IMR-90 (cell line): ENCODE results near the gene FAM20C. TPM values are rescaled to one million over a fixed set of nuclear protein-coding genes. Genes with fewer than 3 reads are reported as not detected.

Experiments used
- ATAC-seq: fragments of 200-7000 bp; cut with Tn5 transposase; 2 replicates; pipeline ENCODE4 v1.9.1; 2020; ENCODE audit warnings: low read depth, mild to moderate bottlenecking, moderate library complexity
- BruUV-seq: library from RNA; stranded (reverse); fragments of 400-500 nt; replicated peaks from 2 replicates; lab custom pipeline; 2021; lab: Mats Ljungman, UMichigan
- CTCF ChIA-PET: fragments of 300-600 bp; formaldehyde crosslinking; extraction: SDS; loops from one replicate; lab custom pipeline; 2021; ENCODE audit warnings: antibody characterized with exemption; lab: Yijun Ruan, JAX
- POLR2A ChIA-PET: fragments of 300-600 bp; sonication (Branson Sonifier 250); formaldehyde crosslinking; loops from one replicate; lab custom pipeline; 2022; ENCODE audit warnings: antibody characterized with exemption; ENCODE audit not compliant: unreplicated experiment; lab: Charles Lee
- DNase-seq: peaks from one replicate; pipeline ENCODE4 v3.0.0; 2013
- H2AFZ ChIP-seq: replicated peaks from 2 replicates; pipeline ENCODE3; 2013; ENCODE audit warnings: low read length, mild to moderate bottlenecking; ENCODE audit not compliant: poor library complexity
- H2AK5ac ChIP-seq: 2 replicates; pipeline ENCODE4 v1.6.1; 2013; ENCODE audit warnings: low read depth, low read length, inconsistent platforms
- H2AK9ac ChIP-seq: replicated peaks from 2 replicates; pipeline ENCODE3; 2013; ENCODE audit warnings: mild to moderate bottlenecking, low read depth, low read length, moderate library complexity; ENCODE audit not compliant: poor library complexity
- H2BK120ac ChIP-seq: 2 replicates; pipeline ENCODE4 v1.6.1; 2013; ENCODE audit warnings: low read depth, low read length, inconsistent platforms
- H2BK15ac ChIP-seq: 3 replicates; pipeline ENCODE4 v1.6.1; 2013; ENCODE audit warnings: low read depth, low read length, inconsistent platforms
- H2BK20ac ChIP-seq: 2 replicates; pipeline ENCODE4 v1.6.1; 2013; ENCODE audit warnings: low read depth, mild to moderate bottlenecking, inconsistent platforms, low read length, moderate library complexity
- H2BK5ac ChIP-seq: 2 replicates; pipeline ENCODE4 v1.6.1; 2013; ENCODE audit warnings: mild to moderate bottlenecking, low read depth, low read length, inconsistent platforms; ENCODE audit not compliant: poor library complexity, severe bottlenecking
- H3K14ac ChIP-seq: replicated peaks from 2 replicates; pipeline ENCODE4 v1.6.1; 2013; ENCODE audit warnings: low read depth, low read length, inconsistent platforms
- H3K18ac ChIP-seq: 2 replicates; pipeline ENCODE4 v1.6.1; 2013; ENCODE audit warnings: low read depth, low read length, control low read depth
- H3K23ac ChIP-seq: 2 replicates; pipeline ENCODE4 v1.6.1; 2013; ENCODE audit warnings: low read depth, low read length, inconsistent platforms
- H3K27ac ChIP-seq: 2 replicates; pipeline ENCODE4 v1.5.1; 2013; ENCODE audit warnings: mild to moderate bottlenecking, control low read depth, low read length; ENCODE audit not compliant: insufficient read depth
- H3K27me3 ChIP-seq: 2 replicates; pipeline ENCODE4 v1.6.1; 2013; ENCODE audit warnings: low read length; ENCODE audit not compliant: control insufficient read depth, insufficient read depth
- H3K36me3 ChIP-seq: 2 replicates; pipeline ENCODE4 v1.6.1; 2013; ENCODE audit warnings: low read length, mixed read lengths; ENCODE audit not compliant: control insufficient read depth, insufficient read depth
- H3K4ac ChIP-seq: 2 replicates; pipeline ENCODE4 v1.6.1; 2013; ENCODE audit warnings: low read depth, low read length, inconsistent platforms
- H3K4me1 ChIP-seq: 2 replicates; pipeline ENCODE4 v1.6.1; 2013; ENCODE audit warnings: low read length, mixed read lengths; ENCODE audit not compliant: control insufficient read depth, insufficient read depth
- H3K4me2 ChIP-seq: 2 replicates; pipeline ENCODE4 v1.6.1; 2013; ENCODE audit warnings: low read depth, mild to moderate bottlenecking, control low read depth, low read length, moderate library complexity
- H3K4me3 ChIP-seq: 2 replicates; pipeline ENCODE4 v1.5.1; 2013; ENCODE audit warnings: low read depth, mild to moderate bottlenecking, control low read depth, low read length, moderate library complexity; ENCODE audit not compliant: insufficient read depth
- H3K56ac ChIP-seq: 2 replicates; pipeline ENCODE4 v1.6.1; 2013; ENCODE audit warnings: low read length, inconsistent platforms; ENCODE audit not compliant: insufficient read depth; ENCODE audit errors: extremely low read depth
- H3K79me1 ChIP-seq, 2 experiments: 2 replicates each; pipeline ENCODE4 v1.6.1; 2013; ENCODE audit warnings: low read length in 2 of 2, inconsistent platforms in 1 of 2, low read depth in 1 of 2
- H3K9ac ChIP-seq: 2 replicates; pipeline ENCODE4 v1.6.1; 2013; ENCODE audit warnings: low read depth, low read length, control low read depth
- H3K9me1 ChIP-seq: 2 replicates; pipeline ENCODE4 v1.6.1; 2013; ENCODE audit warnings: low read length, inconsistent platforms; ENCODE audit not compliant: insufficient read depth
- H3K9me3 ChIP-seq: 2 replicates; pipeline ENCODE4 v1.6.1; 2013; ENCODE audit warnings: low read length; ENCODE audit not compliant: control insufficient read depth, insufficient read depth
- H4K20me1 ChIP-seq: 2 replicates; pipeline ENCODE4 v1.6.1; 2013; ENCODE audit warnings: low read length, inconsistent platforms; ENCODE audit not compliant: insufficient read depth
- H4K5ac ChIP-seq: 2 replicates; pipeline ENCODE4 v1.6.1; 2013; ENCODE audit warnings: mild to moderate bottlenecking, low read depth, low read length, control low read depth
- H4K8ac ChIP-seq, 2 experiments: 2 replicates each; pipeline ENCODE4 v1.6.1; 2013; ENCODE audit warnings: low read depth in 2 of 2, low read length in 2 of 2, control low read depth in 1 of 2, inconsistent platforms in 1 of 2
- H4K91ac ChIP-seq: 2 replicates; pipeline ENCODE4 v1.6.1; 2013; ENCODE audit warnings: low read depth, low read length, inconsistent platforms; ENCODE audit not compliant: insufficient read depth
- BHLHE40 ChIP-seq: fragments of 150-350 bp; IDR thresholded peaks from 2 replicates; pipeline ENCODE4 v1.6.1; 2016; ENCODE audit warnings: mild to moderate bottlenecking, low read depth, low read length
- CEBPB ChIP-seq: IDR thresholded peaks from 2 replicates; pipeline ENCODE4 v1.6.1; 2012; ENCODE audit warnings: low read depth, low read length, improper control_type of control experiment
- CHD1 ChIP-seq: IDR thresholded peaks from 2 replicates; pipeline ENCODE4 v1.6.1; 2012; ENCODE audit warnings: low read depth, low read length, improper control_type of control experiment
- FOS ChIP-seq: fragments of 150-350 bp; IDR thresholded peaks from 2 replicates; pipeline ENCODE4 v1.6.1; 2016; ENCODE audit warnings: low read depth, low read length
- MAFK ChIP-seq: IDR thresholded peaks from 2 replicates; pipeline ENCODE4 v1.6.1; 2012; ENCODE audit warnings: low read depth, low read length, improper control_type of control experiment
- MAZ ChIP-seq: IDR thresholded peaks from 2 replicates; pipeline ENCODE4 v1.6.1; 2012; ENCODE audit warnings: low read depth, mild to moderate bottlenecking, low read length, improper control_type of control experiment, moderate library complexity, borderline replicate concordance
- MXI1 ChIP-seq: IDR thresholded peaks from 2 replicates; pipeline ENCODE4 v1.6.1; 2012; ENCODE audit warnings: low read depth, mild to moderate bottlenecking, low read length, moderate library complexity, borderline replicate concordance
- NFE2L2 ChIP-seq: fragments of 150-350 bp; IDR thresholded peaks from 2 replicates; pipeline ENCODE4 v1.6.1; 2016; ENCODE audit warnings: low read depth, mild to moderate bottlenecking, low read length
- POLR2A ChIP-seq: IDR thresholded peaks from 2 replicates; pipeline ENCODE4 v1.6.1; 2012; ENCODE audit warnings: mild to moderate bottlenecking, low read depth, low read length
- RCOR1 ChIP-seq: IDR thresholded peaks from 2 replicates; pipeline ENCODE4 v1.6.1; 2012; ENCODE audit warnings: mild to moderate bottlenecking, low read length, improper control_type of control experiment; ENCODE audit not compliant: insufficient replicate concordance
- RFX5 ChIP-seq: IDR thresholded peaks from 2 replicates; pipeline ENCODE4 v1.8.0; 2012; ENCODE audit warnings: low read depth, mild to moderate bottlenecking, low read length, moderate library complexity
- SMC3 ChIP-seq: fragments of 150-350 bp; IDR thresholded peaks from 2 replicates; pipeline ENCODE4 v1.6.1; 2016; ENCODE audit warnings: low read depth, mild to moderate bottlenecking, antibody characterized with exemption, low read length, moderate library complexity
- WGBS, 2 experiments: methylation state at CpG; one replicate each; pipeline versions ENCODE4 v1.1.5 to v1.1.7; 2013; ENCODE audit warnings: missing lambda C conversion rate in 2 of 2; ENCODE audit not compliant: insufficient read length in 1 of 2; ENCODE audit errors: extremely low coverage in 2 of 2; 5-methylcytosine and 5-hydroxymethylcytosine counted together
- dilution Hi-C: fragments of 300-500 bp; cut with HindIII; formaldehyde crosslinking; loops from one replicate; pipeline ENCODE4 v1.14.3; 2018; ENCODE audit warnings: low sequenced_read_pairs; ENCODE audit not compliant: unreplicated experiment
- in situ Hi-C: fragments of 300-500 bp; cut with MboI; formaldehyde crosslinking; loops from 3 replicates; pipeline ENCODE4 v1.14.3; 2019; ENCODE audit warnings: low sequenced_read_pairs, inconsistent platforms, mixed read lengths
- intact Hi-C: fragments of 100-400 bp; cut with micrococcal nuclease; formaldehyde crosslinking; loops from 2 replicates; pipeline ENCODE4 v1.10.0; 2022
- polyA plus RNA-seq, 3 experiments: library from polyadenylated mRNA; depleted of rRNA; stranded (reverse); fragments of >200 nt; gene quantifications; 2 replicates each; pipeline ENCODE4 v1.2.3, GENCODE V29; 2012; ENCODE audit warnings: low replicate concordance in 1 of 3
- total RNA-seq: library from RNA; depleted of rRNA; stranded (reverse); fragments of >200 nt; gene quantifications from 2 replicates; pipeline ENCODE4 v1.2.3, GENCODE V29; 2012
- TF ChIP-seq, protein P1 (sequence below): fragments of 150-350 bp; IDR thresholded peaks from 2 replicates; pipeline ENCODE4 v1.6.1; 2016; ENCODE audit warnings: low read depth, mild to moderate bottlenecking, low read length, moderate library complexity, borderline replicate concordance
- TF ChIP-seq, protein P2 (sequence below): fragments of 150-350 bp; IDR thresholded peaks from 2 replicates; pipeline ENCODE4 v1.6.1; 2017; ENCODE audit warnings: mild to moderate bottlenecking, antibody characterized with exemption, low read length, low read depth
- TF ChIP-seq, protein P3 (sequence below): conservative IDR thresholded peaks from 2 replicates; pipeline ENCODE4 v1.5.1; 2012; ENCODE audit warnings: mild to moderate bottlenecking, low read depth, low read length, improper control_type of control experiment

The FAM20C gene
- total and polyA plus RNA-seq, 2 of the 4 experiments (the other 2 are of a cell fraction) = 7.7 to 36.6 TPM

DNA sequence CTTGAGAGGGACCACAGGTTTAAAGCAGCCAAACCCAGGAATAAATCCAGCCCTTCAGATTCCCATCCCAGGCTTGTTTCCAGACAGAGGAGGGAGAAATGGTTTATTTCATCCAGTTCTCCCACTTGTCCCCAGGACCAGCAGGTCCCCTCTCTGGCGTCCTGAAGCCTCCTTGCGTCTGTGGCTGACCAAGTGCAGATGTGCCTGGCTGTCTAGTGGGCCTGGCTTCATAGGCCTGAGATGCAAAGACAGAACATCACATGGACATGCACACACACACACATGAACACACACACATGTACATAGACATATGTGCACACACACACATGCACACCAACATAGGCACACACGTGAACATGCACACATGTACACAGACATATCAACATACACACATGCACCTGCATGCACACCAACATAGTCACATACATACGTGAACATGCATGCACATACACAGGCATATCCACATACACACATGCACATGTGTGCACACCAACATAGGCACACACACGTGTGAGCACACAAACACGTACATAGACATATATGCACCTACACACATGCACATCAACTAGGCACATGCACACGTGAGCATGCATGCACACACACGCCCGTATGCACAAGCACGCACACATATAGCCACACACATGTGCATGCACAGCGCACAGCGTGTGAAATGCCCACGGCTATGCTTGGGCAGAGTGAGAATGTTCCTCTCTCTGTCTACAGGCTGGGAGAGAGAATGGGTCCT is 108.3 kb downstream of the FAM20C start:
- 81% methylated on average over 4 of the region's 13 CpGs; no CpG with 5 or more reads in 1 of the 2 experiments for WGBS, 2 experiments
- DNase-seq (no peak), ATAC-seq (no peak)
- intact Hi-C loops = no loop called here
- Histone ChIP-seq H3K79me1 (no peaks in the 10 kb centered on the region), H3K4me1 (no peaks in the 10 kb centered on the region), H3K4me3 (no peak overlapping the region), H4K8ac (no peak overlapping the region), H4K5ac (no peak overlapping the region), H3K14ac (no peak overlapping the region), H3K18ac (no peak overlapping the region), H2AK9ac (no peak overlapping the region), H2BK20ac (no peak overlapping the region), H4K20me1 (peaks cover 3% of the 10 kb centered on the region; the same call in 1 of the 2 replicates), H3K4ac (no peak overlapping the region), H3K23ac (no peak overlapping the region), H3K9me3 (no peaks in the 10 kb centered on the region; the same call in 1 of the 2 replicates), H2BK15ac (no peak overlapping the region), H3K27me3 (peaks cover 28% of the 10 kb centered on the region; the same call in 1 of the 2 replicates), H3K27ac (no peak overlapping the region), H4K91ac (no peak overlapping the region), H3K9me1 (0 out of 2 replicates have a peak, but pooled peaks cover 4% of the 10 kb centered on the region), H2AK5ac (no peak overlapping the region), H3K9ac (no peak overlapping the region), H3K36me3 (no peaks in the 10 kb centered on the region), H2AFZ (no peak overlapping the region), H3K56ac (no peak overlapping the region), H2BK120ac (no peak overlapping the region), H3K4me2 (no peak overlapping the region), H2BK5ac (no peak overlapping the region)
- in situ Hi-C loops = no loop called here
- BruUV-seq = no TSS peak
- dilution Hi-C loops = no loop called here
- ChIA-PET POLR2A (no interaction called here), CTCF (no interaction called here)
- TF ChIP-seq, protein P1, sequence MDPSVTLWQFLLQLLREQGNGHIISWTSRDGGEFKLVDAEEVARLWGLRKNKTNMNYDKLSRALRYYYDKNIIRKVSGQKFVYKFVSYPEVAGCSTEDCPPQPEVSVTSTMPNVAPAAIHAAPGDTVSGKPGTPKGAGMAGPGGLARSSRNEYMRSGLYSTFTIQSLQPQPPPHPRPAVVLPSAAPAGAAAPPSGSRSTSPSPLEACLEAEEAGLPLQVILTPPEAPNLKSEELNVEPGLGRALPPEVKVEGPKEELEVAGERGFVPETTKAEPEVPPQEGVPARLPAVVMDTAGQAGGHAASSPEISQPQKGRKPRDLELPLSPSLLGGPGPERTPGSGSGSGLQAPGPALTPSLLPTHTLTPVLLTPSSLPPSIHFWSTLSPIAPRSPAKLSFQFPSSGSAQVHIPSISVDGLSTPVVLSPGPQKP = no peak
- TF ChIP-seq, protein P2, sequence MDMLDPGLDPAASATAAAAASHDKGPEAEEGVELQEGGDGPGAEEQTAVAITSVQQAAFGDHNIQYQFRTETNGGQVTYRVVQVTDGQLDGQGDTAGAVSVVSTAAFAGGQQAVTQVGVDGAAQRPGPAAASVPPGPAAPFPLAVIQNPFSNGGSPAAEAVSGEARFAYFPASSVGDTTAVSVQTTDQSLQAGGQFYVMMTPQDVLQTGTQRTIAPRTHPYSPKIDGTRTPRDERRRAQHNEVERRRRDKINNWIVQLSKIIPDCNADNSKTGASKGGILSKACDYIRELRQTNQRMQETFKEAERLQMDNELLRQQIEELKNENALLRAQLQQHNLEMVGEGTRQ = no peak
- TF ChIP-seq MAZ = no peak
- TF ChIP-seq BHLHE40 = no peak
- no peak for TF ChIP-seq NFE2L2
- TF ChIP-seq RFX5 = no peak
- TF ChIP-seq, protein P3, sequence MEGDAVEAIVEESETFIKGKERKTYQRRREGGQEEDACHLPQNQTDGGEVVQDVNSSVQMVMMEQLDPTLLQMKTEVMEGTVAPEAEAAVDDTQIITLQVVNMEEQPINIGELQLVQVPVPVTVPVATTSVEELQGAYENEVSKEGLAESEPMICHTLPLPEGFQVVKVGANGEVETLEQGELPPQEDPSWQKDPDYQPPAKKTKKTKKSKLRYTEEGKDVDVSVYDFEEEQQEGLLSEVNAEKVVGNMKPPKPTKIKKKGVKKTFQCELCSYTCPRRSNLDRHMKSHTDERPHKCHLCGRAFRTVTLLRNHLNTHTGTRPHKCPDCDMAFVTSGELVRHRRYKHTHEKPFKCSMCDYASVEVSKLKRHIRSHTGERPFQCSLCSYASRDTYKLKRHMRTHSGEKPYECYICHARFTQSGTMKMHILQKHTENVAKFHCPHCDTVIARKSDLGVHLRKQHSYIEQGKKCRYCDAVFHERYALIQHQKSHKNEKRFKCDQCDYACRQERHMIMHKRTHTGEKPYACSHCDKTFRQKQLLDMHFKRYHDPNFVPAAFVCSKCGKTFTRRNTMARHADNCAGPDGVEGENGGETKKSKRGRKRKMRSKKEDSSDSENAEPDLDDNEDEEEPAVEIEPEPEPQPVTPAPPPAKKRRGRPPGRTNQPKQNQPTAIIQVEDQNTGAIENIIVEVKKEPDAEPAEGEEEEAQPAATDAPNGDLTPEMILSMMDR = no peak
- TF ChIP-seq MXI1 = no peak
- no peak for TF ChIP-seq CHD1
- TF ChIP-seq CEBPB = no peak
- no peak for TF ChIP-seq RCOR1
- no peak for TF ChIP-seq MAFK
- TF ChIP-seq SMC3 = no peak
- TF ChIP-seq FOS = no peak
- no peak for TF ChIP-seq POLR2A
